HepG2 (cell line): Measurements from ENCODE around the gene BIRC5. TPM values are rescaled to one million over a fixed set of nuclear protein-coding genes. Genes with fewer than 3 reads are reported as not detected.

Experiments
- ASH2L ChIP-seq: fragments of 300-600, 200-600 bp; sonication (generic); IDR thresholded peaks from 2 replicates; pipeline ENCODE4 v1.7.0; 2017; ENCODE audit warnings: low read depth, mild to moderate bottlenecking, moderate library complexity, mixed read lengths, low read length; ENCODE audit not compliant: insufficient read length
- CBX1 ChIP-seq: IDR thresholded peaks from one replicate; pipeline ENCODE4 v1.6.1; 2016; ENCODE audit warnings: antibody characterized with exemption, low read depth
- CREB1 ChIP-seq, 2 experiments: fragments of 450-650 bp in 1 of 2; IDR thresholded peaks; 2 replicates each; pipeline ENCODE4 v1.6.1; 2016 to 2017; ENCODE audit warnings: control low read depth in 1 of 2, mild to moderate bottlenecking in 1 of 2, missing compliant biosample characterization in 1 of 2, missing genetic modification characterization in 1 of 2
- ELF4 ChIP-seq: sonication (generic); formaldehyde crosslinking; IDR thresholded peaks from 2 replicates; pipeline ENCODE4 v1.5.0; 2020; ENCODE audit warnings: missing genetic modification reagents, mild to moderate bottlenecking, moderate library complexity, borderline replicate concordance
- FOXK2 ChIP-seq: fragments of 450-650 bp; IDR thresholded peaks from 2 replicates; pipeline ENCODE4 v1.6.1; 2016
- FOXP1 ChIP-seq, 2 experiments: fragments of 450-650 bp in 1 of 2; IDR thresholded peaks; 2 replicates each; pipeline ENCODE4 v1.6.1; 2017 to 2018; ENCODE audit warnings: antibody characterized with exemption in 1 of 2
- HES4 ChIP-seq: sonication (generic); formaldehyde crosslinking; IDR thresholded peaks from 2 replicates; pipeline ENCODE4 v1.9.0; 2021; ENCODE audit warnings: mild to moderate bottlenecking, missing genetic modification reagents, borderline replicate concordance
- HMG20A ChIP-seq: IDR thresholded peaks from 2 replicates; pipeline ENCODE4 v1.6.1; 2016; ENCODE audit warnings: borderline replicate concordance
- IKZF4 ChIP-seq: sonication (generic); formaldehyde crosslinking; IDR thresholded peaks from 2 replicates; pipeline ENCODE4 v1.5.1; 2020; ENCODE audit warnings: borderline replicate concordance, mild to moderate bottlenecking, low read depth, missing genetic modification reagents; ENCODE audit errors: not compliant biosample characterization
- KAT8 ChIP-seq: IDR thresholded peaks from 2 replicates; pipeline ENCODE4 v1.6.1; 2016; ENCODE audit warnings: missing genetic modification reagents, missing compliant biosample characterization
- LBX2 ChIP-seq: sonication (generic); formaldehyde crosslinking; IDR thresholded peaks from 2 replicates; pipeline ENCODE4 v1.5.0; 2020; ENCODE audit warnings: missing genetic modification reagents, mild to moderate bottlenecking, borderline replicate concordance
- NCOA2 ChIP-seq: sonication (generic); formaldehyde crosslinking; IDR thresholded peaks from 2 replicates; pipeline ENCODE4 v1.8.0; 2022; ENCODE audit warnings: inconsistent platforms
- PHF20 ChIP-seq: sonication (generic); formaldehyde crosslinking; IDR thresholded peaks from 2 replicates; pipeline ENCODE4 v1.5.0; 2020; ENCODE audit warnings: mild to moderate bottlenecking, missing genetic modification reagents
- RFX5 ChIP-seq: IDR thresholded peaks from 2 replicates; pipeline ENCODE4 v1.6.1; 2011; ENCODE audit warnings: low read depth, low read length, improper control_type of control experiment
- THAP7 ChIP-seq: sonication (generic); formaldehyde crosslinking; IDR thresholded peaks from 2 replicates; pipeline ENCODE4 v1.8.1; 2023; ENCODE audit warnings: mild to moderate bottlenecking, missing genetic modification reagents
- ZBTB43 ChIP-seq: sonication (generic); formaldehyde crosslinking; conservative IDR thresholded peaks from 2 replicates; pipeline ENCODE4 v1.4.0; 2020; ENCODE audit warnings: missing genetic modification reagents
- ZNF136 ChIP-seq: sonication (generic); formaldehyde crosslinking; IDR thresholded peaks from 2 replicates; pipeline ENCODE4 v1.8.1; 2022; ENCODE audit warnings: low read depth, mild to moderate bottlenecking, moderate library complexity, missing genetic modification reagents
- ZNF33A ChIP-seq: sonication (generic); formaldehyde crosslinking; IDR thresholded peaks from 2 replicates; pipeline ENCODE4 v1.5.1; 2020; ENCODE audit warnings: missing genetic modification reagents, mild to moderate bottlenecking, moderate library complexity, borderline replicate concordance
- ZNF484 ChIP-seq: sonication (generic); formaldehyde crosslinking; IDR thresholded peaks from 2 replicates; pipeline ENCODE4 v1.5.1; 2020; ENCODE audit warnings: mild to moderate bottlenecking, low read depth, missing genetic modification reagents, borderline replicate concordance
- ZNF749 ChIP-seq: sonication (generic); formaldehyde crosslinking; IDR thresholded peaks from 2 replicates; pipeline ENCODE4 v1.8.0; 2022; ENCODE audit warnings: mild to moderate bottlenecking, missing genetic modification reagents, moderate library complexity, borderline replicate concordance
- ZNF788 ChIP-seq: sonication (generic); formaldehyde crosslinking; IDR thresholded peaks from 2 replicates; pipeline ENCODE4 v1.5.0; 2020; ENCODE audit warnings: mild to moderate bottlenecking, missing genetic modification reagents, borderline replicate concordance
- ZNF879 ChIP-seq: sonication (generic); formaldehyde crosslinking; IDR thresholded peaks from 2 replicates; pipeline ENCODE4 v1.8.1; 2023; ENCODE audit warnings: missing genetic modification reagents
- ZSCAN25 ChIP-seq: sonication (generic); formaldehyde crosslinking; IDR thresholded peaks from 2 replicates; pipeline ENCODE4 v1.8.0; 2022; ENCODE audit warnings: mild to moderate bottlenecking, missing genetic modification reagents
- polyA plus RNA-seq, 8 experiments: library from polyadenylated mRNA; depleted of rRNA in 3 of 8; stranded (reverse) in 7 of 8; unstranded in 1 of 8; fragments of >200 nt; fragmentation: Illumina TruSeq in 4 of 8; extraction: Trizol in 4 of 8; gene quantifications; 2 replicates each; pipeline versions ENCODE4 v1.2.1 to v1.2.3, GENCODE V29; 2011 to 2016; ENCODE audit warnings: low read depth in 4 of 8, missing spikeins in 1 of 8, mixed read lengths in 1 of 8; ENCODE audit not compliant: insufficient read depth in 1 of 8
- total RNA-seq, 5 experiments: library from RNA; depleted of rRNA; stranded (reverse); fragments of >200 nt; fragmentation: Illumina TruSeq; extraction: Trizol; gene quantifications; 2 replicates each; pipeline ENCODE4 v1.2.3, GENCODE V29; 2016; ENCODE audit warnings: low read depth in 1 of 5
- TF ChIP-seq, protein P1 (sequence below): sonication (generic); formaldehyde crosslinking; IDR thresholded peaks from 2 replicates; pipeline ENCODE4 v1.4.0; 2020; ENCODE audit warnings: missing genetic modification reagents
- TF ChIP-seq, protein P2 (sequence below): sonication (generic); formaldehyde crosslinking; conservative IDR thresholded peaks from 2 replicates; pipeline ENCODE4 v1.8.0; 2022; ENCODE audit warnings: missing genetic modification reagents

BIRC5 gene
- total and polyA plus RNA-seq, 2 of the 13 experiments (the other 11 are each of a cell fraction or from before 2014, with no cell fraction given) = 30.3 to 135 TPM

GRCh38 chr17:78168242-78168902, 45.7 kb upstream of the BIRC5 start, which contains the start of gene SYNGR2 (continued):
- TF ChIP-seq ELF4 (CRISPR knock-in tag) (no peak), HES4 (CRISPR knock-in tag) (peak; percentile 87), ZNF879 (CRISPR knock-in tag) (no peak), HMG20A (CRISPR knock-in tag) (no peak), CBX1 (no peak), ZSCAN25 (peak; percentile 70; the same call in 1 of the 2 replicates), ZNF484 (CRISPR knock-in tag) (no peak), ZNF33A (CRISPR knock-in tag) (no peak), LBX2 (CRISPR knock-in tag) (no peak), ZNF788 (no peak; the same call in 1 of the 2 replicates), FOXP1 (IDR thresholded peaks at IDR 0.05) (no peak), FOXP1 (CRISPR knock-in tag; IDR thresholded peaks at IDR 0.05) (no peak), ZNF749 (CRISPR knock-in tag) (peak; percentile 73; the same call in 1 of the 2 replicates), PHF20 (no peak), ZBTB43 (CRISPR knock-in tag) (peak; percentile 78; the same call in 1 of the 2 replicates), IKZF4 (no peak), CREB1 (IDR thresholded peaks at IDR 0.05) (no peak), CREB1 (CRISPR knock-in tag; IDR thresholded peaks at IDR 0.05) (no peak), RFX5 (peak; percentile 24), ZNF136 (CRISPR knock-in tag) (no peak), KAT8 (CRISPR knock-in tag) (peak; percentile 56; the same call in 1 of the 2 replicates), FOXK2 (no peak), ASH2L (peak; percentile 16), NCOA2 (CRISPR knock-in tag) (peak; percentile 14; the same call in 1 of the 2 replicates), THAP7 (CRISPR knock-in tag) (peak; percentile 87; the same call in 1 of the 2 replicates)
- TF ChIP-seq, protein P1, sequence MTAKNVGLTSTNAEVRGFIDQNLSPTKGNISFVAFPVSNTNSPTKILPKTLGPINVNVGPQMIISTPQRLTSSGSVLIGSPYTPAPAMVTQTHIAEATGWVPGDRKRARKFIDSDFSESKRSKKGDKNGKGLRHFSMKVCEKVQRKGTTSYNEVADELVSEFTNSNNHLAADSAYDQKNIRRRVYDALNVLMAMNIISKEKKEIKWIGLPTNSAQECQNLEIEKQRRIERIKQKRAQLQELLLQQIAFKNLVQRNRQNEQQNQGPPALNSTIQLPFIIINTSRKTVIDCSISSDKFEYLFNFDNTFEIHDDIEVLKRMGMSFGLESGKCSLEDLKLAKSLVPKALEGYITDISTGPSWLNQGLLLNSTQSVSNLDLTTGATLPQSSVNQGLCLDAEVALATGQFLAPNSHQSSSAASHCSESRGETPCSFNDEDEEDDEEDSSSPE (CRISPR knock-in tag) = peak; percentile 75
- TF ChIP-seq, protein P2, sequence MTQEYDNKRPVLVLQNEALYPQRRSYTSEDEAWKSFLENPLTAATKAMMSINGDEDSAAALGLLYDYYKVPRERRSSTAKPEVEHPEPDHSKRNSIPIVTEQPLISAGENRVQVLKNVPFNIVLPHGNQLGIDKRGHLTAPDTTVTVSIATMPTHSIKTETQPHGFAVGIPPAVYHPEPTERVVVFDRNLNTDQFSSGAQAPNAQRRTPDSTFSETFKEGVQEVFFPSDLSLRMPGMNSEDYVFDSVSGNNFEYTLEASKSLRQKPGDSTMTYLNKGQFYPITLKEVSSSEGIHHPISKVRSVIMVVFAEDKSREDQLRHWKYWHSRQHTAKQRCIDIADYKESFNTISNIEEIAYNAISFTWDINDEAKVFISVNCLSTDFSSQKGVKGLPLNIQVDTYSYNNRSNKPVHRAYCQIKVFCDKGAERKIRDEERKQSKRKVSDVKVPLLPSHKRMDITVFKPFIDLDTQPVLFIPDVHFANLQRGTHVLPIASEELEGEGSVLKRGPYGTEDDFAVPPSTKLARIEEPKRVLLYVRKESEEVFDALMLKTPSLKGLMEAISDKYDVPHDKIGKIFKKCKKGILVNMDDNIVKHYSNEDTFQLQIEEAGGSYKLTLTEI (CRISPR knock-in tag) = no peak
